ENCODE data around the gene PRPH. TPM values are rescaled to one million over a fixed set of nuclear protein-coding genes. Genes with fewer than 3 reads are reported as not detected.
A peak's percentile ranks its signal among the peaks of the same experiment; 100 is the strongest.

Gene PRPH
- total and polyA plus RNA-seq, 9 of the 15 experiments (the other 6 are each of a cell fraction or from before 2014, with no cell fraction given), result 0.27 to 1.9 (median 1.3) TPM; not detected in 1

DNA sequence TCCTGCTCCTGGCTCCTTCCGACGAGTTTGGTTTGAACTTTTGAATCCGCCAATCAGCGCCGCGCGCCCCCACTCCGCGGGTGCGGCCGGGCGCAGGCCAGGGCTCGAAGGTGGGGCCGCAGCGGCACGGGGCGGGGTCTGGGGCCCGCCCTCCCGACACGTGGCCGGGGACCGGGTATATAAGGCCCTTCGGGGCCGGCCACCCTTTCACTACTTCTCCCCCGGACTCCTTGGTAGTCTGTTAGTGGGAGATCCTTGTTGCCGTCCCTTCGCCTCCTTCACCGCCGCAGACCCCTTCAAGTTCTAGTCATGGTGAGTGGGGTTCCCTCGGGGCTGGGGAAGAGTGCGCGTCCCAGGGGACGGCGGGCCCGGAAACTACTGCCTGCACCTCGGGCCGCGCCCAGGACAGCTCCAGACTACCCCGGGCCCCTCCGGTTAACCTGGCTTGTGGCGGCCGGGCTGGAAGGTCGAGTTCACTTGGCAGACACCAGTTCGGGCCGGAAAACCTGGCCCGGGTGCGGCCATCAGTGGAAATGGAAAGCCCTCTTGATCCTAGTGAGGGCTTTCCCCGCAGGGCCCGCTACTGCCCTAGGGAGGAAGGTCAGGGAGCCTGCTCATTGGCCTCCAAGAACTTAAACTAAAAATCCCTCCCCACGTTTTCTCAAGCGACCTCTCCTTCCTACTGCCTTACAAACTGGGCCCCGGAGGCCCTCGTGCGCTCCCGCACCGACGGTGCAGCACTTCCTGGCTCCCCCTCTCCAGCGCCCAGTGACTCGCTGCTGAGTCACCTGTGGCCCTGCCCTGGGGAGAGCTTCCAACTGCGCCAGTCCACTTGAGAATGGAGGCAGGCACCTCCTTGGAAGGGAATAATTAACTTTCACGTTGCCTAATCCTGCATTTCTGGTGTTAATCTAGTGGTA lies 29.8 kb upstream of the PRPH start, which contains the start of gene TUBA1C (continued):
- TF ChIP-seq, protein P1, sequence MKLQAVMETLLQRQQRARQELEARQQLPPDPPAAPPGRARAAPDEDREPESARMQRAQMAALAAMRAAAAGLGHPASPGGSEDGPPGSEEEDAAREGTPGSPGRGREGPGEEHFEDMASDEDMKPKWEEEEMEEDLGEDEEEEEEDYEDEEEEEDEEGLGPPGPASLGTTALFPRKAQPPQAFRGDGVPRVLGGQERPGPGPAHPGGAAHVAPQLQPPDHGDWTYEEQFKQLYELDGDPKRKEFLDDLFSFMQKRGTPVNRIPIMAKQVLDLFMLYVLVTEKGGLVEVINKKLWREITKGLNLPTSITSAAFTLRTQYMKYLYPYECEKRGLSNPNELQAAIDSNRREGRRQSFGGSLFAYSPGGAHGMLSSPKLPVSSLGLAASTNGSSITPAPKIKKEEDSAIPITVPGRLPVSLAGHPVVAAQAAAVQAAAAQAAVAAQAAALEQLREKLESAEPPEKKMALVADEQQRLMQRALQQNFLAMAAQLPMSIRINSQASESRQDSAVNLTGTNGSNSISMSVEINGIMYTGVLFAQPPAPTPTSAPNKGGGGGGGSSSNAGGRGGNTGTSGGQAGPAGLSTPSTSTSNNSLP (IDR thresholded peaks at IDR 0.05; ENCODE audit: borderline replicate concordance, low read depth, low read length), result no peak
- TF ChIP-seq, protein P2, sequence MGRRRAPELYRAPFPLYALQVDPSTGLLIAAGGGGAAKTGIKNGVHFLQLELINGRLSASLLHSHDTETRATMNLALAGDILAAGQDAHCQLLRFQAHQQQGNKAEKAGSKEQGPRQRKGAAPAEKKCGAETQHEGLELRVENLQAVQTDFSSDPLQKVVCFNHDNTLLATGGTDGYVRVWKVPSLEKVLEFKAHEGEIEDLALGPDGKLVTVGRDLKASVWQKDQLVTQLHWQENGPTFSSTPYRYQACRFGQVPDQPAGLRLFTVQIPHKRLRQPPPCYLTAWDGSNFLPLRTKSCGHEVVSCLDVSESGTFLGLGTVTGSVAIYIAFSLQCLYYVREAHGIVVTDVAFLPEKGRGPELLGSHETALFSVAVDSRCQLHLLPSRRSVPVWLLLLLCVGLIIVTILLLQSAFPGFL (CRISPR knock-in tag; IDR thresholded peaks at IDR 0.05), result peak; percentile 98; the same call in 1 of the 2 replicates
- TF ChIP-seq, protein P3, sequence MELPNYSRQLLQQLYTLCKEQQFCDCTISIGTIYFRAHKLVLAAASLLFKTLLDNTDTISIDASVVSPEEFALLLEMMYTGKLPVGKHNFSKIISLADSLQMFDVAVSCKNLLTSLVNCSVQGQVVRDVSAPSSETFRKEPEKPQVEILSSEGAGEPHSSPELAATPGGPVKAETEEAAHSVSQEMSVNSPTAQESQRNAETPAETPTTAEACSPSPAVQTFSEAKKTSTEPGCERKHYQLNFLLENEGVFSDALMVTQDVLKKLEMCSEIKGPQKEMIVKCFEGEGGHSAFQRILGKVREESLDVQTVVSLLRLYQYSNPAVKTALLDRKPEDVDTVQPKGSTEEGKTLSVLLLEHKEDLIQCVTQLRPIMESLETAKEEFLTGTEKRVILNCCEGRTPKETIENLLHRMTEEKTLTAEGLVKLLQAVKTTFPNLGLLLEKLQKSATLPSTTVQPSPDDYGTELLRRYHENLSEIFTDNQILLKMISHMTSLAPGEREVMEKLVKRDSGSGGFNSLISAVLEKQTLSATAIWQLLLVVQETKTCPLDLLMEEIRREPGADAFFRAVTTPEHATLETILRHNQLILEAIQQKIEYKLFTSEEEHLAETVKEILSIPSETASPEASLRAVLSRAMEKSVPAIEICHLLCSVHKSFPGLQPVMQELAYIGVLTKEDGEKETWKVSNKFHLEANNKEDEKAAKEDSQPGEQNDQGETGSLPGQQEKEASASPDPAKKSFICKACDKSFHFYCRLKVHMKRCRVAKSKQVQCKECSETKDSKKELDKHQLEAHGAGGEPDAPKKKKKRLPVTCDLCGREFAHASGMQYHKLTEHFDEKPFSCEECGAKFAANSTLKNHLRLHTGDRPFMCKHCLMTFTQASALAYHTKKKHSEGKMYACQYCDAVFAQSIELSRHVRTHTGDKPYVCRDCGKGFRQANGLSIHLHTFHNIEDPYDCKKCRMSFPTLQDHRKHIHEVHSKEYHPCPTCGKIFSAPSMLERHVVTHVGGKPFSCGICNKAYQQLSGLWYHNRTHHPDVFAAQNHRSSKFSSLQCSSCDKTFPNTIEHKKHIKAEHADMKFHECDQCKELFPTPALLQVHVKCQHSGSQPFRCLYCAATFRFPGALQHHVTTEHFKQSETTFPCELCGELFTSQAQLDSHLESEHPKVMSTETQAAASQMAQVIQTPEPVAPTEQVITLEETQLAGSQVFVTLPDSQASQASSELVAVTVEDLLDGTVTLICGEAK (IDR thresholded peaks at IDR 0.05), result peak; percentile 69
- TF ChIP-seq, protein P3 (CRISPR knock-in tag; IDR thresholded peaks at IDR 0.05), result no peak; the same call in 1 of the 2 replicates
- TF ChIP-seq CSDE1 (IDR thresholded peaks at IDR 0.05), result peak in 1 of 2 experiments; percentile 74; a peak in 2 of 4 replicates
- TF ChIP-seq MCM3 (IDR thresholded peaks at IDR 0.05), result no peak
- TF ChIP-seq, protein P4, sequence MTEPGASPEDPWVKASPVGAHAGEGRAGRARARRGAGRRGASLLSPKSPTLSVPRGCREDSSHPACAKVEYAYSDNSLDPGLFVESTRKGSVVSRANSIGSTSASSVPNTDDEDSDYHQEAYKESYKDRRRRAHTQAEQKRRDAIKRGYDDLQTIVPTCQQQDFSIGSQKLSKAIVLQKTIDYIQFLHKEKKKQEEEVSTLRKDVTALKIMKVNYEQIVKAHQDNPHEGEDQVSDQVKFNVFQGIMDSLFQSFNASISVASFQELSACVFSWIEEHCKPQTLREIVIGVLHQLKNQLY (CRISPR knock-in tag; conservative IDR thresholded peaks at IDR 0.05), result 0 out of 4 replicates have a peak, but pooled peaks of 1 of the 2 experiments have one; percentile 52
- TF ChIP-seq ZNF551 (CRISPR knock-in tag; IDR thresholded peaks at IDR 0.05), result no peak
- TF ChIP-seq PHF8 (IDR thresholded peaks at IDR 0.05; ENCODE audit: borderline replicate concordance, low read length), result peak; percentile 89
- TF ChIP-seq EP400 (IDR thresholded peaks at IDR 0.05), result peak; percentile 91
- TF ChIP-seq SMAD1 (IDR thresholded peaks at IDR 0.05; ENCODE audit: low read depth, low read length, partially characterized antibody), result peak; percentile 97
- peak; percentile 79 for TF ChIP-seq SP1 (CRISPR knock-in tag; IDR thresholded peaks at IDR 0.05)

All from K562 (cell line).